Left ventricle myocardium superior (tissue), 1 donor: Measurements from ENCODE around the gene KRTAP29-1. TPM values are rescaled to one million over a fixed set of nuclear protein-coding genes. Genes with fewer than 3 reads are reported as not detected.
"Not testable (repeated sequence)": the region's sequence is repeated elsewhere in the genome, so short reads cannot be mapped to it uniquely, and the experiment has no call there.

Experiments
- ATAC-seq: fragments of 200-7000 bp; cut with Tn5 transposase; one replicate; pipeline ENCODE4 v1.9.1; 2020; ENCODE audit warnings: mild to moderate bottlenecking, moderate library complexity
- DNase-seq: peaks from one replicate; pipeline ENCODE4 v3.0.0-alpha.2; 2020
- intact Hi-C: fragments of 100-400 bp; cut with micrococcal nuclease; formaldehyde crosslinking; loops from one replicate; pipeline ENCODE4 v1.11.0; 2022
- long read RNA-seq: library from polyadenylated mRNA; unstranded; transcript quantifications from one replicate; pipeline ENCODE4 v2.0.0, GENCODE V29; 2021
- total RNA-seq: library from RNA; stranded (reverse); fragmentation: NEBNext Ultra II Directional; extraction: Animal tissue kit (Norgen Biotek cat#: 25700); gene quantifications from one replicate; pipeline ENCODE4 v1.2.1, GENCODE V29; 2021
- donor health status: DM: no; HTN: yes; CAD: no; lungs with severe emphysema.

KRTAP29-1 gene, protein sequence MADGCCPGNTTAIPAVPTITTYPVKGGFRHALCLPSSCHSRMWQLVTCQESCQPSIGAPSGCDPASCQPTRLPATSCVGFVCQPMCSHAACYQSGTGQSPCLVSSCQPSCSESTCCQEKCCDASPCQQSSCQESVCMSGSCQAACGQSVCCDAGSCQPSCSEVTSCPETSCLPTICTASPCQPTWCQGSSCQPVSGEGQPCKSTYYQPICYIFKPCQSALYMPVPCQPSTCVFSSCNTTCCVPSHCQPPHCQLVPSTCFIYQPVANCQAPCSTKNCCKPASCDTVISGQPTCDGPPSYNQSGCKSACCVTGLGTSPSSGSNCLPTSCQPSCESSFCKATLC
- total RNA-seq = not detected
- long read RNA-seq = 0 reads

GRCh38 chr17:41301916-41302901 lies at the start of gene KRTAP29-1:
KRTAP29-1 (minus strand) TSS chr17:41302851; CDS start chr17:41302851, 0 bp downstream.
- DNase-seq = peak; percentile 69
- intact Hi-C loops = no loop called here
- ATAC-seq = peak; percentile 97

GRCh38 chr17:41351177-41351576 lies 48.5 kb upstream of the KRTAP29-1 start:
- no peak for ATAC-seq
- intact Hi-C loops = no loop called here
- DNase-seq = no peak

- DNase-seq, ATAC-seq, intact Hi-C loops: not testable (repeated sequence)
These were observed 47.8 kb upstream of the KRTAP29-1 start, which contains the start of gene KRT33A for GRCh38 chr17:41350381-41350878. KRT33A (minus strand) TSS chr17:41350828; CDS start chr17:41350767, 61 bp downstream.

- ATAC-seq = no peak
- DNase-seq = no peak
- intact Hi-C loops = no loop called here
These were observed 45.5 kb upstream of the KRTAP29-1 start for GRCh38 chr17:41347869-41348760.

DNA sequence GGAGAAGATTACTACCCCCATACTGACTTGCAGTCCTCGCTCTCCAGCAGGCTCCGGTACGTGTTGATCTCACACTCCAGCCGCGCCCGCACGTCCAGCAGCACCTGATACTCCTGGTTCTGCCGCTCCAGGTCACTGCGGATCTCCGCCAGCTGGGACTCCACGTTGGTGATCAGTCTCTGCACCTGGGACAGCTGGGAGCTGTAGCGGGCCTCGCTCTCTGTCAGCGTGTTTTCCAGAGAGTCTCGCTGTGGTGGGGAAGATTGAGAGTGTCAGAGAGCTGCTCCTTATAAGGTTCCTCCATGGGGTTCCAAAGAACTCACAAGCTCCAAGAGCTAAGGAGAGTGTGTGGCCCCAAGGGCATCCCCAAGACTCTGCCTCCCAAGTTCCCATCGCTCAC lies 43.8 kb upstream of the KRTAP29-1 start:
- intact Hi-C loops, ATAC-seq: not testable (repeated sequence)

DNA sequence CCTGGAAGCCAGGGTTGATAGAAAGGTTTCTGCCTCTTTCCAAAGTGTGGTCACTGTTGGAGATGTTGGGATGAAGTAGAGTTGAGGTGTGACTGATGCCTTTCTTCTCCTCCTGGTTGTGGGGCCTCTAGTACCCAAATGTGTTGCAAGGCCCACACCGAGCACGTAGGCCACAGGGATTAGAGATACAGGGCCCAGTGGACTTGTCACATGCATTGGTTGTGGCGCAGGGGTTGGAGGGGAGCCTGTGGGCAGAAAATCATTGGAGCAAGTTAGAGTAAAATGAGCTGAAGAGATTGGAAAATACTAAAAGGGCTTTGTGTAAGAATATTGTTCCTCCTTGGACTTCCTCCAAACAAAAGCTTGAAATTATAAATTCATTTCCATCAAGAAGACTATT lies 43.3 kb upstream of the KRTAP29-1 start:
- DNase-seq (no peak), ATAC-seq (no peak)
- intact Hi-C loops = no loop called here

More for the DNA sequence above, 43.8 kb upstream of the KRTAP29-1 start:
- DNase-seq = not testable (repeated sequence)

- intact Hi-C loops = no loop called here
- no peak for DNase-seq
- ATAC-seq = no peak
These were observed 40.4 kb upstream of the KRTAP29-1 start for GRCh38 chr17:41343029-41343428.

- ATAC-seq = no peak
- intact Hi-C loops = no loop called here
- no peak for DNase-seq
These were observed 38.5 kb upstream of the KRTAP29-1 start for GRCh38 chr17:41340934-41341861.

GRCh38 chr17:41340494-41340893 lies 37.8 kb upstream of the KRTAP29-1 start:
- intact Hi-C loops = no loop called here
- DNase-seq (no peak), ATAC-seq (no peak)

DNA sequence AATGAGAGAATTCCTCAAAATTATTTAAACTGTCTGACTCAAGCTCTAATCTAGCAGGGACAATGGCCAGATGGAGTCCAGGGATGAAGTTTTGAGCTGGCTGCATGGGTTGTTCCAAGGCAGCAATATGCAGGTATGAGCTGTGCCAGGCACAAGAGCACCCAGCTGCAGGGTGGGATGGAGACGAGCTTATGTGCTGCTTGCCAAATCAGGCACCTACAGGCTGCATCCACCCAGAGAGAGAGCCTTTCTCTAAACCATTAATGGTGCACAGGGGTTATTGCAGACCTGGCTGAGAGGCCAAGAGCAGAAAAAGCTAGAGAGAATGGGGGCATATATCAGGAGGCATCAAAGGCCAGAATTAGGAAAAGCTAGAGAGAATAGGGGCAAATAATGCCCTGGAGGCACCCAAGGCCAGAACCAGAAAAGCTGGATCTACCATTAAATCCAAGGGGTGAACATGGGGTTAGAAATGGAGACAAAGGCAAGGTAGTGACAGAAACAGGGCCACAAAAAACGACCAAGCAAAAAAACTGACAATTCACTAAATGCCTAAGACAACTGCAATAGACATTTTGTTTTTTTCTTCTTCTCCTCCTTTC lies 37.0 kb upstream of the KRTAP29-1 start:
- no peak for ATAC-seq
- intact Hi-C loops = no loop called here

DNA sequence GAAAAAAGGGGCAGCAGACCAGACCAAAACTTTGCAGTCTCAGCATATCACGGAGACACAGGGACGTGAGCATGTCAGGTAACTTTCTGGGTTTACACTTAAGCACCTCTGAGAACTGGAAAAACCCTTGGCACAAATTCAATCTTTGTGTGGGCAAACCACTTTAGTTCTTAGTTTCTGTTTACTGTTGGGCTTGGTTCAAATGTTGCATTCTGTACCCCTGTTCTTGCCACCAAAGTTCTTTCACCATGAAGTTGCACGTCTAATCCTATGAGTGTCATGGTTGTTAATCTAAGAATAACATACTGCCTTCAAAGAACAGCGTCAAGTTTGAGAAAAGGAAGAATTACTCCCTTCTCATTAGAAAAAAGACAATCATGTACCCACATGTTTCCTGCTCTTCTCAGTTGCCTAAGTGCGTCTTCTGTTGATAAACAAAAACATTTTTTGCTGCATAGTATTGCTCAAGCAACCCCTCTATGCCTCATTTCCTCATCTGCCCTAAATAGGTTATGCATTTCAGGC lies 36.4 kb upstream of the KRTAP29-1 start:
- intact Hi-C loops = no loop called here
- no peak for ATAC-seq

More for the DNA sequence above, 37.0 kb upstream of the KRTAP29-1 start:
- no peak for DNase-seq

DNA sequence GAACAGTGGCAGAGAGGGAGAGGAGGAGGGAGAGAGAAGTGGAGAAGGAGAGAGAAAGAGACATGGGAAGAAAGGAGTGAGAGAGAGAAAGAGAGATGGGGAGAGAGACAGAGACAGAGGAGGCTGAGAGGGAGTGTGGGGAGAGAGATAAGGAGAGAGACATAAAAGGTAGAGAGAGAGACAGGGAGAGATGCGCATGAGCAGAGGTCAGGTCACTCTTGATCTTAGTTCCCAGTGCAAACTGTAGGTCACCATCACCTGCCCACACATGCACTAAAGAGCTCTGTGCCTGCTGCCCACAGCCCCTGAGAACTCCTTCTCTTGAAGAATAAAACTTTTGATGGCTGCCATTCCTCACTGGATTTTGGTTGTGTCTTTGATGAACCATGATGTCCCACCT lies 33.1 kb upstream of the KRTAP29-1 start:
- DNase-seq = no peak
- no peak for ATAC-seq
- intact Hi-C loops = no loop called here

More for the DNA sequence above, 36.4 kb upstream of the KRTAP29-1 start:
- DNase-seq = no peak

DNA sequence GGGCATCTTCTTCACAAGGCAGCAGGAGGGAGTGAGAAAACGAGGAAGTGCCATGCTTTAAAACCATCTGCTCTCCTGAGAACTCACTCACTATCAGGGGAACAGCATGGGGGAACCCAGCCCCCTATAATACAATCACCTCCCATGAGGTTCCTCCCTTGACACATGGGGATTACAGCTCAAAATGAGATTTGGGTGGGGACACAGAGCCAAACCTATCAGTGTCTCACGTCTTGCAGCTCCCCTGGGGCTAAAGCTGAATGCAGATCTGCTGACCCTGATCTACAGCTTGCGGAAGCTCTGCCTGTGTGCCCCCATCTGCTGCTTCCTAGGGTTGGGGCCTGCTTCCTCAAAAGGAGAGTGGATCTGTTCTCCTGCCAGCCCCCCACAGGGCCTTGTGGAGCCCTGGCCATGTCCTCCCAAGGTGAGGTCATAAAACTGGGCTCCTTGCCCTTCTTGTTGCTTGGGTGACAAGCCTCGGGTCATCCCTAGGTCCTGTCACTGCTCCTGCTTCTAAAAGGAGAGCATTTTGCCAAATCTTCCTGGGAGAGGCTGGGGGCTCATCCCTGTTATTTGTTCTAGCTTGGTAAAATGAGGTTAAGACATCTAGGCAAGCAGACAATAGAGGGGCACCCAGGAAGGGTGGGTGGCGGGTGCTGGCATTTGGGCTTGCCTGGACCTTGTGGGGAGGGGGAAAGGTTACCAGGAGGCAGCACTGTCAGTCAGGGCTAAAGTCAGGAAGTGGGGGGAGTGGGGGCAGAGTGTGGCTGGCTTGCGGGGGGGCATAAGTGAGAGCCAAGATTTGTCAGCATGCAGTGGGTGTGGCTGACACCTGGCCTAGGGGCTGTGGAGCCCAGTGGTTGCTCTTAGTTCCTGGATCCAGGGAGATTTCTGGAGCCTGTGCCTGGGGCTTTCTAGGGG lies 32.0 kb upstream of the KRTAP29-1 start:
- DNase-seq (no peak), ATAC-seq (no peak)
- intact Hi-C loops = no loop called here

GRCh38 chr17:41333836-41334235 lies 31.2 kb upstream of the KRTAP29-1 start:
- no peak for DNase-seq
- intact Hi-C loops = no loop called here

GRCh38 chr17:41333098-41333497 lies 30.4 kb upstream of the KRTAP29-1 start:
- intact Hi-C loops = no loop called here
- DNase-seq = no peak
- ATAC-seq = no peak

More at GRCh38 chr17:41333836-41334235, 31.2 kb upstream of the KRTAP29-1 start:
- ATAC-seq = no peak

GRCh38 chr17:41332239-41332638 lies 29.6 kb upstream of the KRTAP29-1 start:
- intact Hi-C loops = no loop called here
- ATAC-seq (no peak), DNase-seq (no peak)
